SK-N-SH (cell line): Measurements from ENCODE around the gene PDE4B. TPM values are rescaled to one million over a fixed set of nuclear protein-coding genes. Genes with fewer than 3 reads are reported as not detected.
"Not testable (repeated sequence)": the region's sequence is repeated elsewhere in the genome, so short reads cannot be mapped to it uniquely, and the experiment has no call there.

Experiments used
- CTCF ChIA-PET: fragments of 300-600, 350-600 bp; formaldehyde crosslinking; extraction: SDS; loops from one replicate; lab custom pipeline; 2021; lab: Yijun Ruan, JAX
- POLR2A ChIA-PET: fragments of 350-600 bp; sonication (Branson Sonifier 250); formaldehyde crosslinking; extraction: SDS; loops from one replicate; lab custom pipeline; 2020; ENCODE audit warnings: antibody characterized with exemption, inconsistent platforms; lab: Yijun Ruan, JAX
- DNase-seq: peaks from one replicate; pipeline ENCODE4 v3.0.0; 2012
- H2AFZ ChIP-seq: fragments of 200-600 bp; sonication (generic); 2 replicates; pipeline ENCODE4 v1.8.1; 2016; ENCODE audit warnings: antibody characterized with exemption, mild to moderate bottlenecking, low read depth
- H3F3A ChIP-seq: fragments of 200-600 bp; sonication (generic); replicated peaks from 2 replicates; pipeline ENCODE3; 2016; ENCODE audit warnings: antibody characterized with exemption, mild to moderate bottlenecking; ENCODE audit not compliant: insufficient read depth
- H3K27ac ChIP-seq, 2 experiments: fragments of 200-500 bp in 1 of 2; fragments of 200-600 bp in 1 of 2; sonication (Bioruptor generic) in 1 of 2; sonication (generic), shearing (Covaris generic) in 1 of 2; 2 replicates each; pipeline versions ENCODE4 v1.5.1 to v1.6.1; 2014 to 2016; ENCODE audit warnings: low read depth in 2 of 2, inconsistent platforms in 1 of 2, low read length in 1 of 2, mild to moderate bottlenecking in 1 of 2, mixed read lengths in 1 of 2
- H3K27me3 ChIP-seq: fragments of 200-600 bp; sonication (generic), shearing (Covaris generic); 2 replicates; pipeline ENCODE4 v1.6.1; 2016; ENCODE audit warnings: mixed run types; ENCODE audit not compliant: insufficient read depth
- H3K36me3 ChIP-seq, 2 experiments: fragments of 200-500 bp in 1 of 2; fragments of 200-600 bp in 1 of 2; sonication (Bioruptor generic) in 1 of 2; sonication (generic) in 1 of 2; replicated peaks in 1 of 2; 2 replicates each; pipeline versions ENCODE3 to v1.5.1; 2014 to 2016; ENCODE audit warnings: low read length in 1 of 2, mild to moderate bottlenecking in 1 of 2; ENCODE audit not compliant: insufficient read depth in 2 of 2, control insufficient read depth in 1 of 2
- H3K4me1 ChIP-seq, 2 experiments: fragments of 200-500 bp in 1 of 2; fragments of 200-600 bp in 1 of 2; sonication (Bioruptor generic) in 1 of 2; sonication (generic), shearing (Covaris generic) in 1 of 2; 2 replicates each; pipeline versions ENCODE4 v1.5.1 to v1.6.1; 2014 to 2016; ENCODE audit warnings: low read depth in 1 of 2, low read length in 1 of 2, mixed run types in 1 of 2; ENCODE audit not compliant: insufficient read depth in 2 of 2, control insufficient read depth in 1 of 2
- H3K4me2 ChIP-seq: fragments of 200-600 bp; sonication (generic), shearing (Covaris generic); 2 replicates; pipeline ENCODE4 v1.6.1; 2017; ENCODE audit warnings: mixed run types
- H3K4me3 ChIP-seq, 2 experiments: fragments of 200-500 bp in 1 of 2; fragments of 200-600 bp in 1 of 2; sonication (Bioruptor generic) in 1 of 2; sonication (generic), shearing (Covaris generic) in 1 of 2; 2 replicates each; pipeline versions ENCODE4 v1.5.1 to v1.8.1; 2014 to 2016; ENCODE audit warnings: low read depth in 2 of 2, inconsistent platforms in 1 of 2, low read length in 1 of 2, mild to moderate bottlenecking in 1 of 2, mixed read lengths in 1 of 2, moderate library complexity in 1 of 2
- H3K79me2 ChIP-seq: fragments of 200-600 bp; sonication (generic); 2 replicates; pipeline ENCODE4 v1.8.1; 2017; ENCODE audit warnings: mild to moderate bottlenecking; ENCODE audit not compliant: insufficient read depth
- H3K9ac ChIP-seq: fragments of 200-600 bp; sonication (generic); 2 replicates; pipeline ENCODE4 v1.6.1; 2017; ENCODE audit warnings: mixed run types
- H3K9me2 ChIP-seq: fragments of 200-600 bp; sonication (generic); 2 replicates; pipeline ENCODE4 v1.6.1; 2017; ENCODE audit warnings: mixed run types
- H3K9me3 ChIP-seq: fragments of 200-600 bp; sonication (generic); 2 replicates; pipeline ENCODE4 v1.6.1; 2017; ENCODE audit warnings: mixed run types, mild to moderate bottlenecking, moderate library complexity
- H4K20me1 ChIP-seq: fragments of 200-600 bp; sonication (generic); 2 replicates; pipeline ENCODE4 v1.6.1; 2017; ENCODE audit warnings: mild to moderate bottlenecking, mixed run types; ENCODE audit not compliant: insufficient read depth
- CTCF ChIP-seq: fragments of 200-600 bp; sonication (generic); IDR thresholded peaks from 2 replicates; pipeline ENCODE4 v1.6.1; 2017; ENCODE audit warnings: antibody characterized with exemption, mild to moderate bottlenecking, moderate library complexity
- ELF1 ChIP-seq: IDR thresholded peaks from 2 replicates; pipeline ENCODE4 v1.4.0; 2012
- EZH2phosphoT487 ChIP-seq: fragments of 200-600 bp; sonication (generic); IDR thresholded peaks from 2 replicates; pipeline ENCODE4 v1.6.1; 2017; ENCODE audit warnings: low read depth, mixed run types, mild to moderate bottlenecking, antibody characterized with exemption, moderate library complexity, borderline replicate concordance
- FOXM1 ChIP-seq: IDR thresholded peaks from 2 replicates; pipeline ENCODE4 v1.4.0; 2012; ENCODE audit warnings: low read depth, mild to moderate bottlenecking
- GABPA ChIP-seq: IDR thresholded peaks from 2 replicates; pipeline ENCODE4 v1.4.0; 2012; ENCODE audit warnings: low read depth, mild to moderate bottlenecking
- GATA2 ChIP-seq: sonication (generic); formaldehyde crosslinking; IDR thresholded peaks from 2 replicates; pipeline ENCODE4 v1.5.0; 2020; ENCODE audit warnings: mild to moderate bottlenecking, missing genetic modification reagents
- IRF3 ChIP-seq: fragments of 150-350 bp; IDR thresholded peaks from 2 replicates; pipeline ENCODE4 v1.6.1; 2016; ENCODE audit warnings: mild to moderate bottlenecking, low read depth, low read length
- NFIC ChIP-seq: IDR thresholded peaks from 2 replicates; pipeline ENCODE4 v1.4.0; 2012; ENCODE audit warnings: borderline replicate concordance
- POLR2AphosphoS5 ChIP-seq: IDR thresholded peaks from 2 replicates; pipeline ENCODE4 v1.6.1; 2012; ENCODE audit warnings: low read depth, low read length
- RAD21 ChIP-seq: IDR thresholded peaks from 2 replicates; pipeline ENCODE4 v1.6.1; 2012; ENCODE audit warnings: mild to moderate bottlenecking, low read length
- RXRA ChIP-seq: IDR thresholded peaks from 2 replicates; pipeline ENCODE4 v1.4.0; 2012; ENCODE audit warnings: low read depth, mild to moderate bottlenecking, borderline replicate concordance
- SMC3 ChIP-seq: IDR thresholded peaks from 2 replicates; pipeline ENCODE4 v1.6.1; 2012; ENCODE audit warnings: low read depth, low read length, improper control_type of control experiment
- TCF12 ChIP-seq: IDR thresholded peaks from 2 replicates; pipeline ENCODE4 v1.4.0; 2012
- USF1 ChIP-seq: IDR thresholded peaks from 2 replicates; pipeline ENCODE4 v1.4.0; 2012; ENCODE audit warnings: low read depth, borderline replicate concordance
- USF2 ChIP-seq: fragments of 150-350 bp; IDR thresholded peaks from 2 replicates; pipeline ENCODE4 v1.6.1; 2017; ENCODE audit warnings: antibody characterized with exemption, low read length, low read depth, borderline replicate concordance
- WGBS: methylation state at CpG from one replicate; pipeline ENCODE4 v1.1.6; 2017; ENCODE audit warnings: low lambda C conversion rate; 5-methylcytosine and 5-hydroxymethylcytosine counted together
- polyA plus RNA-seq, 3 experiments: library from polyadenylated mRNA; depleted of rRNA; stranded (reverse); fragments of >200 nt; gene quantifications; 2 replicates each; pipeline ENCODE4 v1.2.3, GENCODE V29; 2012
- TF ChIP-seq, protein P1 (sequence below): IDR thresholded peaks from 2 replicates; pipeline ENCODE4 v1.4.0; 2012; ENCODE audit warnings: low read depth, borderline replicate concordance

The PDE4B gene
- polyA plus RNA-seq, 1 of the 3 experiments (the other 2 are of a cell fraction) = 1.9 TPM

DNA sequence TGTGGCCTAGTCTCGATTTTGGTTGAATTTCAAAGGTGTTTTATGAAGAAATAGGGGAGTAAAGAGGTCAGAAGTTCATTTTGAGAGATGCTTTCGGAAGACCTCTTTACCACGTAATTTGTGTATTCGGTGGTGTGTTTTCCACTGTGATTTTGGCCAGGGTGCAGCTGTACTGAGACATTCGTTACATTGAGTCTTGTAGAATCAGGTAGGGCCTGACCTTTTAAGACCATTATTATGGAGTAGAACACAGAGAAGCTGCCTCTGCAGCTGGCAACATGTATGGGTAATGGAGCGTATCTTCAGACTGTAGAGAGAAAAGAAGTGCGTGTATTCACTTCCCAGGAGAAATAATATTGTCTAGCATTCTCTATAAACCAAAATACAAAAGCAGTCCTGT, 326.5 kb downstream of the PDE4B start:
- POLR2A ChIA-PET = no interaction called here
- Histone ChIP-seq H3K36me3 (no peaks in the 10 kb centered on the region), H3K4me2 (no peak overlapping the region), H3F3A (no peaks in the 10 kb centered on the region), H3K4me1 (peaks cover 0 to 2% of the 10 kb centered on the region in 2 experiments; a peak in 1 of 4 replicates), H3K9me3 (no peaks in the 10 kb centered on the region), H4K20me1 (no peaks in the 10 kb centered on the region), H3K9ac (no peak overlapping the region), H3K27me3 (no peaks in the 10 kb centered on the region), H3K9me2 (no peaks in the 10 kb centered on the region), H3K79me2 (no peaks in the 10 kb centered on the region), H3K27ac (no peak overlapping the region), H2AFZ (no peak overlapping the region), H3K4me3 (no peak overlapping the region)
- 85% methylated on average over 7 of the region's 7 CpGs for whole genome bisulfite sequencing
- DNase-seq = no peak
- CTCF ChIA-PET = interaction anchor here (1.0 kb wide), 1 partner anchor 25 kb away, joined by 3 read pairs; no protein-coding TSS in a partner anchor
- TF ChIP-seq TCF12 (no peak), GATA2 (no peak), NFIC (no peak), FOXM1 (no peak), RAD21 (no peak)

DNA sequence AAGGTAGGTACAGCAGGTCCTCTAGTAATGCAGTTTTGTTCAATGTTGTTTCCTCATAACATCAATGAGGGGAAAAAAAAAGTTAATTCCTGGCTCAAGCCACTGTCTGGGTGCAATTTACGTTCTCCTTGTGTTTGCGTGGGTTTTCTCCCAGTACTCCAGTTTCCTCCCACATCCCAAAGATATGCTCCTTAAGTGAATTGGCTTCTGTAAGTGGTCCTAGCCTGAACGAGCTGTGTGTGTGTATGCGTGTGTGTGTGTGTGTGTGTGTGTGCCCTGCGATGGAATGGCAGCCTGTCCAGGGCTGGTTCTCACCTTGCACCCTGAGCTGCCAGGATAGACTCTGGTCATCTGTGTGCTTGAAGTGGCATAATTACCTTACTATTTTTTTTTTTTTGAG, 332.0 kb downstream of the PDE4B start:
- POLR2A ChIA-PET = no interaction called here
- TF ChIP-seq ELF1 (no peak), IRF3 (no peak), USF1 (no peak), NFIC (no peak), GATA2 (no peak), SMC3 (no peak), GABPA (no peak), USF2 (no peak), RXRA (no peak), CTCF (no peak), EZH2phosphoT487 (no peak), POLR2AphosphoS5 (no peak)
- TF ChIP-seq, protein P1, sequence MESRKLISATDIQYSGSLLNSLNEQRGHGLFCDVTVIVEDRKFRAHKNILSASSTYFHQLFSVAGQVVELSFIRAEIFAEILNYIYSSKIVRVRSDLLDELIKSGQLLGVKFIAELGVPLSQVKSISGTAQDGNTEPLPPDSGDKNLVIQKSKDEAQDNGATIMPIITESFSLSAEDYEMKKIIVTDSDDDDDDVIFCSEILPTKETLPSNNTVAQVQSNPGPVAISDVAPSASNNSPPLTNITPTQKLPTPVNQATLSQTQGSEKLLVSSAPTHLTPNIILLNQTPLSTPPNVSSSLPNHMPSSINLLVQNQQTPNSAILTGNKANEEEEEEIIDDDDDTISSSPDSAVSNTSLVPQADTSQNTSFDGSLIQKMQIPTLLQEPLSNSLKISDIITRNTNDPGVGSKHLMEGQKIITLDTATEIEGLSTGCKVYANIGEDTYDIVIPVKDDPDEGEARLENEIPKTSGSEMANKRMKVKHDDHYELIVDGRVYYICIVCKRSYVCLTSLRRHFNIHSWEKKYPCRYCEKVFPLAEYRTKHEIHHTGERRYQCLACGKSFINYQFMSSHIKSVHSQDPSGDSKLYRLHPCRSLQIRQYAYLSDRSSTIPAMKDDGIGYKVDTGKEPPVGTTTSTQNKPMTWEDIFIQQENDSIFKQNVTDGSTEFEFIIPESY = no peak
- H3K9me2 ChIP-seq = no peaks in the 10 kb centered on the region
- H3K27ac ChIP-seq = no peak overlapping the region
- no peak overlapping the region for H2AFZ ChIP-seq
- WGBS = 89% methylated on average over 4 of the region's 5 CpGs
- no peaks in the 10 kb centered on the region for H3K9me3 ChIP-seq
- no peaks in the 10 kb centered on the region for H3K79me2 ChIP-seq
- H3K4me2 ChIP-seq = no peak overlapping the region
- no peaks in the 10 kb centered on the region for H4K20me1 ChIP-seq
- peaks cover 0 to 2% of the 10 kb centered on the region in 2 experiments; a peak in 1 of 4 replicates for H3K4me1 ChIP-seq
- H3K27me3 ChIP-seq = no peaks in the 10 kb centered on the region
- H3K36me3 ChIP-seq = no peaks in the 10 kb centered on the region
- H3F3A ChIP-seq = no peaks in the 10 kb centered on the region
- CTCF ChIA-PET = interaction anchor here (1.9 kb wide), 1 partner anchor 13 kb away, joined by 5 read pairs; no protein-coding TSS in a partner anchor
- H3K4me3 ChIP-seq = no peak overlapping the region
- DNase-seq = no peak
- no peak overlapping the region for H3K9ac ChIP-seq

DNA sequence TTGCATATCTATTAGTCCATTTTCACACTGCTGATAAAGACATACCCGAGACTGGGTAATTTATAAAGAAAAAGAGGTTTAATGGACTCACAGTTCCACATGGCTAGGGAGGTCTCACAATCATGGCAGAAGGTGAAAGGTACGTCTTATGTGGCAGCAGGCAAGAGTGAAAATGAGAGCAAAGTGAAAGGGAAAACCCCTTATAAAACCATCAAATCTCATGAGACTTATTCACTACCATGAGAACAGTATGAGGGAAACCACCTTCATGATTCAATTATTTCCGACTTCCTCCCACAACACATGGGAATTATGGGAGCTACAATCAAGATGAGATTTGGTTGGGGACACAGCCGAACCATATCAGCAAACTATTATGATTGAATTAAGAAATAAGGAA, 335.9 kb downstream of the PDE4B start:
- H3K27me3 ChIP-seq, H3K9me2 ChIP-seq, H3K4me2 ChIP-seq, H3K9me3 ChIP-seq, H3K27ac ChIP-seq, DNase-seq, H3F3A ChIP-seq, H3K36me3 ChIP-seq, H3K4me3 ChIP-seq, H3K79me2 ChIP-seq, H4K20me1 ChIP-seq, POLR2A ChIA-PET, H2AFZ ChIP-seq, CTCF ChIA-PET, H3K9ac ChIP-seq, H3K4me1 ChIP-seq: not testable (repeated sequence)
- 80% methylated on average over 4 of the region's 4 CpGs for WGBS
